UCSD-AML1 (cell line): ENCODE data around the gene MVB12B.
"Not testable (repeated sequence)": the region's sequence is repeated elsewhere in the genome, so short reads cannot be mapped to it uniquely, and the experiment has no call there.

Experiments
- DNase-seq: peaks from one replicate; lab custom pipeline; 2025; ENCODE audit not compliant: unreplicated experiment; lab: John Stamatoyannopoulos, UW

Gene MVB12B

DNA sequence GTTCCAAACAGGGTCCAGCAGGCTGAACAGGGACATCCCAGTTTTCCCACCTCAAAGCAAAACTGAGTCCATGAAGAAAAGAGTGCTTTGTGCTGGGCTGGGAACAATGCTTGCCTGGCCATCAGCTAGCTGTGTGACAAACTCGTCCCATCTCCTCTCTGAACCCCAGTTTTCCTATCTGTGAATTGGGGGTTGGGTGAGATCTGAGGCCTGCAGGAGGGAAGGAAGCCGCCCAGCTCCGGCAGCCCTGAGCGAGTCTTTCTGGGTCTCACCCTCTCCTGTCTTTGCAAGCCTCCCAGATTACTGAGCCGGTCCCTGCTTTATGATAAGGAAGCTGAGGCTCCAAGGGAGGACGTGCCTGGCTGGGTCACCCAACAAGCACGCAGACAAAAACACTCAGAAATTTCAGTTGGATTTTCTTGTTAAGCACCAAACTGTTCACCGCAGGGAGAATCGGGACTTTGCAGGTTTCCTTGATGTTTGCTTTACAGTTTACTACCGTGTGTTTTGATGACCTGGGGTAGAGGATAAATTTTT is 204.5 kb downstream of the MVB12B start:
- no peak for DNase-seq

DNA sequence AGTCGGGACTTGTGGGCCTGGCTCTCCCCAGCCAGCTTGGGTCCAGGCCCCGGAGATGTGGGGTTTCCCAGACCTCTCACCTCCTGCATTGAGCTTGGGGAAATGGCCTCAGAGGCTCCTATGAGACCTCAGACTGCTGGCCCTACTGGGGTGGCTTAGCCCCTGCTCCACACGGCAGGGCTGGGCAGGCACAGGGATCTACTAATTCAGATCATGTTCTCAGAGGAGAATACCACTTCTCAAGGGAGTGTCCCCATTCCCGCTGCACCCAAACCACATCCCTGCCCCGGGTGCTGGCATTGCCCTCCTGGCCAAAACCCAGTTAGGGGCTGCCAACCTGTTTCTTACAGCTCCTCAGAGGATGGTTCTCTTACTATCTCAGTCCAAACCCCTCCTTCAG is 205.0 kb downstream of the MVB12B start:
- DNase-seq: no peak

DNA sequence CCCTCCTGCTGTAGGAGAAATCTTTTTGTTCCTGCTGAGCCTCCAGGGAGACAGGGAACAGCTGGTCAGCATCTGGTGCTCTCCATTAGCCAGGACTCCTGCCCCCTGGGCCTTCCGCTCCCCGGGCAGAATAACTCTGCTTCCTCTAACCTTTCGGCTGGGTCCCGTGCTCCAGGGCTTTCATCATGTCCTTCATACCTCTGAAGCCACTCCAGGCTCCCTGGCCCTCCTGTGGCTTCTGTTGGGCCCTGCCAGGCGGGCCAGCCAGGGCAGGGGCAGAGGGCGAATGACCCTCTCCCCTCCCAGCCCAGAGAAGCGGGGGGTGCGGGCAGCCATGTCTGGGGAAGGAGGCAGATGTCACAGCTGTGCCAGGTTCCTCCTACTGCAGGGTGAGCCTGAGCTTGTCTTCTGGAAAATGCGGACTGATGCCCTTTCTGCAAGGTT is 205.4 kb downstream of the MVB12B start:
- DNase-seq: no peak

DNA sequence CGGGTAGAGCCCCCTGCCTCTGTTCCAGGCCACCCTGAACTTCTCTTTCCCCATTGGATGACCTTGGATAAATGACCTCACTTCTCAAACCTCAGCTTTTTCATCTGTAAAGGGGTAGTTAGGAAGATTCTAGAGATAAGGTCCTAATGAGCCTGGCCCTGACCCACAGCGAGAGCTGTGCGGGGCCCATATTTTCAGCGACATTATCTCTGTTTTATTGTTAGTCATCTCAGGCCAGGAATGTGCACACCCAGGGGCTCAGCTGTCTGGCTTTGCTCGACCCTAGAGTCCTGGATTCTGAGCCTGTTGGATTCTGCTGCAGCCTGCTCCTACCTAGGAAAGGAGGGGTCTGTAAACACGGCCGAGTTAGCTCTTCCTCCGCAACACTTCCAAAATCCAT is 205.9 kb downstream of the MVB12B start:
- no peak for DNase-seq

DNA sequence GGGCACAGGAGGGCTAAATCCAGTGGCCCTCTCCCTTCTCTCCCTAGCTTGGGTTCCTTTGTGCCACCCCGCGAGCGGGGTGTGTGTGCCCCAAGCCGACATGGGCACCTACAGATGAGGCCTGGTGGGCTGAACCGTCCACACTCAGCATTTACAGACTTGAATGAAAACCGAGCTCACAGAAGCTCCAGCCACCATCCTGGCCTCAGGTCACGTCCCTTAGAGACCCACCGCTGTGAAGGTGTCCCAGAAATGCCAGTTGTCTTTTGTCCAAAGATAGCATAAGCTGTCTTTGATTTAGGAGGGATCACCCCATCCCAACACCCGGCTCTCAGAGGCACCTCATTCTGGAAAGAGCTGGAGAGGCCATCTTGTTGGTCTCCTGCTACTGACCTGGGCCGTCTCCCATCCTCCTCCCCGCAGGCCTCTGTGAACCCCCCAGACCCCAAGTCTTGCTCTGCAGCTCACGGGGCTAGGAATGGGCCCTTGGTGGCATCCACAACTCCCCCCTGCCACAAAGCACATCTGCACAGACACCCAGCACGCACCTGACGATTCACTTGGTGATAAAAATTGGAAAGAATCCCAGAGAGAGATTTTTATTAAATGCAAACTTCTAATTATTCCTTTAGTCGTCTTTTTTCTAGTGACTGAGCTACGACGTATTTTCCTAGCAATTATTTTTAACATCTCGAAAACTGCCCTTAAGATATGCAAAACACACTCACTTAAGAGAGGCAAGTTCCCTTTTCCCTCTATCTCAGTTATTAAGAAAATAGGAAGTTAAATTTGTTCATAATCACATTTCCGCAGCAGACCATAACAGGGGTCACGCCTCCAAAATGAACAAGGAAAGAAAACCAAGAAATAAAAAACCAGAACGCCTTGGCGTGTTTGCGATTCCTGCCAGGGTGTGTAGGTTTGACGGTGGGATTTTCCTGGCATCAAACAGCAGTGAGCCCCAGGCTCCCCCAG is 206.6 kb downstream of the MVB12B start:
- DNase-seq: no peak

DNA sequence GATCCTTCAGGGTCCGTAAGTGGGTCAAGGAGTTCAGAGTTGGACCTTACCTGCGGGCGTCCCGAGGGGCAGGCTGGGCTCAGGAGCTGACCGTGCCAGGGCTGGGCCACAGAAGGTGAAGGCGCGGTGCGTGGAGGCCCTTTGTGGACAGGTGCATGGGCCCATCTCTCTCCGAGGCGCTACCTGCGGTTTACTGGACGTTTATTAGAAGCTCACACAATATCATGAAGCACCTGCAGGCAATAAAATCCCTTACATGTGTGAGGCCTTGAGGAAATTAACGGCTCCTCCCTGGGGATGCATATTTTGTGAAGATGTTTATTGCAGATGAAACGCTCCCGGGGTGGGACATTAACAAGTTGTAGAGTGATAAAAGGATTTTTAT is 207.3 kb downstream of the MVB12B start:
- no peak for DNase-seq

DNA sequence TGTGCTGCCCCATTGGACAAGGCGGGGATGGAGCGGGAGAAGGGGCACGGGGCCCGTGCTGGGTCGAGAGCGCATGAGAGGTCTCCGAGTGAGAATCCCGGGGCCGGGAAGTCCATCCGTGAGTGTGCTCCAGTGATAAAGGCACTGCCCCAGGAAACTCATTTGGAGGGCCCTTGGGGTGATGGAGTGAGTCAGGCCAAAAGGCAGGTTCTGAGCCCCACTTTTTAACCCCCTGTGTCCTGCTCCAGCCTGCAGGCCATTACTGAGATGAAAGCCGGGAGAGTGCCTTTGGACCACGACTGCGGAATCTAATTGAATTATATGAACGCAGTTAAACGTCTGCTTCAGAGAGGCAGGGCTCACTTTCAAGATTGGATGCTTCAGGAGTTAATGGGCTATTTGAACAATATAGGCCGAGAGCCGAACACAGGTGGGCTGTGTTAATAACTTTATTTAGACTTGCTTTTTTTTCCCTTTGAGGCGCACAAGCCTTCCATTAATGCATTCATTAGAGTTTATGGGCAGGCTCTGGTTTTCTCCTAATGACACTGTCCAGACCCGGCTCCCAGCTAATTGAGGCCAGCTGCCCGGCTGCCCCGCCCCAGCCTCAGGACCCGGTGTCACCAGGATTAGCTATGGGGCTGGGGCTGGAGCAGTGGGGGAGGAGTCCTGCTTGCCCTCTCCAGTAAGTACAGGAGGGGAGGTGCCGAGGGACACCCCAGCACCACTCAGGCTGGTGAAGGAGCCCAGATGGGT is 208.0 kb downstream of the MVB12B start:
- no peak for DNase-seq

DNA sequence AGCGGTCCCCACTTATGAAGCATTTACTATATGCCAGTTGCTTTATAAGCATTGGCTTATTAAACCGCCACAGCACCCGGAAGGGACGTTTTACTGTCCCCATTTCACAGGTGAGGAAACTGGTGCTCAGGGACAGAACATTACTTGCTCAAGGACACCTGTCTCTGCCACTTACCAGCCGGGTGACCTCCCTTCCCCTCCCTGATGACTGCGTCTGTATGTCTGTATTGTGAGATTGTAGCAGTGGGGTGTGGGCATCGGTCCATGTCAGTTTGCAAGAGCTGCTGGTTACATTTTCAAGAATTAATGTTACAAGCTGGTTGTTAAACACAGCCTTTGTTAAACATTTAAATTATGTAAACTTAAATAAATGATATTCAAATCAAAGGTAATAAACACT is 209.5 kb downstream of the MVB12B start:
- no peak for DNase-seq

DNA sequence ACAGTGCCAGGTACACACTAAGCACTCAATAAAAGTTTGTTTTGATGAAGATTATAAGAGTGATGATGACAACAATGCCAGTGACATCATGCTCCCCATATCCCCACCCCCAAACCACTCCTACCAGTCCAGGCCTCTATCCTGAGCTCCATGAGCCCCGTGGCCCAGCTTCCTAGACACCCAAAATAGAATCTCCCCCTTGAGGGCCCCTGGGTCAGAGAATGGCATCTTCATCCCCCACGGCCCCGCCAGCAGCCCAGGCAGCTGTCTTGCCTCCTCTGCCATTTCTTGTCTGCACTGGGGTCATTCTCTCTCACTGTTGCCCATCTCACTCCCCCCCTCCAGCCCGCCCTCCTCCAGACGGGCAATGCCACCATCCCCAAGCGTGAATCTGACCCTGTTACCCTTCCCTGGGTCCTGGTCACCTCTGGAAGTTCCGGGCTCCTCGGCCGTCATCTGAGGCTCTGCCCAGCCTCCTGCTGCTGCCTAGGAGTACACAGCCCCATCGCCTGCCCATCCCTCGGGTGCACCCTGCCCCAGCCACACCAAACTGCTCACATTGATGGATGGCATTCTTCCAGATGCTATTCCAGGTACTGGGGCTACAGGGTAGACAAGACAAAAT is 210.3 kb downstream of the MVB12B start:
- no peak for DNase-seq

DNA sequence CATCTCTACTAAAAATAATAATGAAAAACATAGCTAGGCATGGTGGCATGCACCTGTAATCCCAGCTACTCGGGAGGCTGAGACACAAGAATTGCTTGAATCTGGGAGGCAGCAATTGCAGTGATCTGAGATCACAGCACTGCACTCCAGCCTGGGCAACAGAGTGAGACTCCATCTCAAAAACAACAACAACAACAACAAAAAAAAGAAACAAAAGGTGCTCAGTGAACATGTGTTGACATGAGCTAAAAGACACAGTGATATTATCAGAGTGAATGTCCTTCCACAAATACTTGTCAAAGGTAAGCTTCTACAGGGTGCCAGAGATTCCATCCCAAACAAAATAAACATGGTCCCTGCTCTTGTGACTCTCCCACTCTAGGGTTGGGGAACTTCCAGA is 211.9 kb downstream of the MVB12B start:
- DNase-seq: no peak

DNA sequence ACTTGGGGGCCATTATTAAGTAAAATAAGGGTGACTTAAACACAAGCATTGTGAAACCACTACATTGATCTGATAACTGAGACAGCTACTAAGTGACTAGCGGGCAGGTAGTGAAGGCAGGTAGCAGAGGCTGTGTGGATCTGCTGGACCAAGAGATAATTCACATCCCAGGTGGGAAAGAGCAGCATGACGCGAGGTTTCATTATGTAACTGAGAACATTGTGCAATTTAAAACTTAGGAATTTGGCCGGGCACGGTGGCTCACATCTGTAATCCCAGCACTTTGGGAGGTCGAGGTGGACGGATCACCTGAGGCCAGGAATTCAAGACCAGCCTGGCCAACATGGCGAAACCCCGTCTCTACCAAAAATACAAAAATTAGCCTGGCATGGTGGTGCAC is 213.8 kb downstream of the MVB12B start:
- not testable (repeated sequence) for DNase-seq

DNA sequence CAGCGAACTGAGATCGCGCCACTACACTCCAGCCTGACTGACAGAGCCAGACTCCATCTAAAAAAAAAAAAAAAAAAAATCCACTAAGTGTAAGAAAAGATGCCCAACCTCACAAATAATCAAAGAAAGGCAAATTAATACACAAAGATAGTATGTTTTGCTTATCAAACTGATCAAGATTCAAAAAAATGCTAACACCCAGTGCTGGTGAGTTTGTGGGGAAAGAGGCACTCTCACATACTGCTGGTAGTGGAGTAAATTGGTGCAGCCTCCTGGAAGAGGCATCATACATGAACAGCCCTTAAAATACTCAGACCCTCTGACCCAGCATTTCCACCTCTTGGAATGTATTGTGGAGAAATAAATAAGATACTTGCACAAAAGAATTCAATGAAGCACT is 216.9 kb downstream of the MVB12B start:
- no peak for DNase-seq

DNA sequence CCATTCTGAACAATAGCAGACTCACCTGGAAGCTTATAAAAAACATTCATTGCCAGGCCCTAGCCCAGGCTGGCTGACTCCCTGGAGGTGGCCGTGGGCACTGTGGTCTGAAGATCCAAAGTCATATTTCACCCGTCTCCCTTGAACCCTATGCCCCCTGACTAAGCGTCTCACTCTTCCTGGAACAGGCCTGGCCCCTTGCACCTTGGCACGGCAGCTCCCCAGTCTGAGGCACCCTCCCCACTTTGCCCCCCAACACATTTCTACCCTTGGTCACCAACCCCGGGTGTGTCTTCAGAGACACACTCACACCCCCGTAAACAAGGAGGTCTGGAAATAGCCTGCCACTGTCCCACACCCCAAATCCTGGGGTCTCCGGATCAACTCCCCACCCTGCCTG is 218.5 kb downstream of the MVB12B start:
- DNase-seq: no peak

DNA sequence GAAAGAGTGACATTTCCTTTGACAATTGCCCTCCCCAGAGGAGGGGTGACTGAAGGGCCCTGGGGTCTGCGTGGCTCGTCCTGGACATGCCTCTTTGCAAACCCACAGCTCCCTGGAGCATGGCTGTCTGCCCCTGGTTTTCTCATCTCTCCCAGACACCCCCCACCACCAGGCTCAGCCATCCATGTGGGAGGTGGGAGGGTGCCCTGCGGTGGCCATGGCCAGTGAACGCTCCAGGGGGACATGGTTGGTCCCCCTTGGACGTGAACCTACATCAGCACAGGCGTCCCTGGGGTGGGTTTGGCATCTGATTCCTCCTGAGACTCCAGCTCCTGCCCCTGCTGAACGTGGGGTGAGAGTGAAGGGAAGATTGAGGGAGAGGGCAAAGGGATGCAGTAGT is 219.4 kb downstream of the MVB12B start:
- DNase-seq: no peak

DNA sequence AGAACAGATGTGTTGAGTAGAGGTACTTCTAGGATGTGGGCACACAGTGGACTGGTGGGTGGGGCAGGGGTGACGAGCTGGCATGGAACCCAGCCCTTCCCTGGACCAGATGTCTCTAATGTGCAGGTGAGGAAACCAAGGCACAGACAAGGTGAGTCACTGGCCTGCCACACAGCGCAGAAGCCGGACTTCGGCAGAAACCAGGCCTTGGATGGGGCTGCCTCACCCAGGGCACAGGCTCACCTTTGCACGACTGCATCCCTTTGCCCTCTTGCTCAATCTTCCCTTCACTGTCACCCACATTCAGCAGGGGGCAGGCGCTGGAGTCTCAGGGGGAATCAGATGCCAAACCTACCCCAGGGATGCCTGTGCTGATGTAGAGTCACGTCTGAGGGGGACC is 221.7 kb downstream of the MVB12B start:
- no peak for DNase-seq

DNA sequence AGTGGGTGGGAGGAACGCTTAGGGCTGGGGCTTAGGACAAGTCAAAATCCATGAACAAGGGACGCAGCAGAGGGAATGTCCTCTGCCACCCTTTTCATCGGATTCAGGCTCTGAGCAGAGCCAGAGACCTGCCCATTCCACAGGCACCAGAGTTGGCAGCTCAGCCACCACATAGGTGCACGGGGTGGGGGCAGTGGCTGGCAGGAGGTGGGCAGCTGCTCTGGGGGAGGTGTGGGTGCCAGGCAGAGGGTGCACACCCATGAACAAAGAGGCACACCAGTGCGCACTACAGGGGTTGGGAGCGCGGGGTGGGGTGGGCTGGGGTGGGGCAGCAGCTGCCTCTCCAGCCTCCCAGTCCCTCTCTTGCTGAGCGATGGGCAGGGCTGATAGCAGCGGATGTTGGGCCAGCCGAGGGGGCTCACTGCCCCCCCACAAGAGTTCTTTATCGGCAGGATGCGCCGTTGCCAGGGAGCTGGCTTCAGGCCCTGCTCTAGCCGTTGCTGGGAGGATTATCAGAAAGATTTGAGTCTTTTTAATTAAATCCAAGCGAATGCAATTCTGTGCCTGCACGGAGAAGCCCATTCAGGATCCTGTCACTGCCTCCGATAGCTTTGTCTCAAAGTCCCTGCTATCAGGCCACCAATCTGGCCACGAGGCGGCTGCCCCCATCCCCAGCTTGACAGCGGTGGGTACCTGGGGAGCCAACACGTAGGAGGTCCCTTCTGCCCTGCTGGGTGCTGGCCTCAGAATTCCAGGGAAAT is 222.8 kb downstream of the MVB12B start:
- DNase-seq: no peak

DNA sequence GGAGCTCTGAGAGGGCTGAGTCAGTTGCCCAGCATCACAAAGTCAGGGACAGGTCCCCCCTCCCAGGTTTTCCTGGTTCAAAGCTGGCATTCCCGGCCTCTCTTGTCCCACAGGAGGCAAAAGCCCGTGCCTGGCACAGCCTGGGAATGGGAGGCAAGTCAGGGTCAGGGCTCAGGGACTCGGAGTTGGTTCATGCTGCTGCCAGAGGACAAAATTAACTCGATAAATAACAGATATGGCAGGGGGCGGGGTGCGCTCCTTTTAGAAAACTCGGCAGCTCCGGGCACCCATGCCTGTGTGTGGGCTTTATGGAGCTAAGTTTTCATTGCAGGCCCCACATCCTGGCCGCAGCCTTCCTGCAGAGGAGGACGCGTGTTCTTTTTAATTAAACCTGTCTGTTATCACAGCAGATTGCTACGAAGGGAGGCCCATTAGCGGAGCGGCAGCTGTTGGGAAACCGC is 224.3 kb downstream of the MVB12B start:
- no peak for DNase-seq

DNA sequence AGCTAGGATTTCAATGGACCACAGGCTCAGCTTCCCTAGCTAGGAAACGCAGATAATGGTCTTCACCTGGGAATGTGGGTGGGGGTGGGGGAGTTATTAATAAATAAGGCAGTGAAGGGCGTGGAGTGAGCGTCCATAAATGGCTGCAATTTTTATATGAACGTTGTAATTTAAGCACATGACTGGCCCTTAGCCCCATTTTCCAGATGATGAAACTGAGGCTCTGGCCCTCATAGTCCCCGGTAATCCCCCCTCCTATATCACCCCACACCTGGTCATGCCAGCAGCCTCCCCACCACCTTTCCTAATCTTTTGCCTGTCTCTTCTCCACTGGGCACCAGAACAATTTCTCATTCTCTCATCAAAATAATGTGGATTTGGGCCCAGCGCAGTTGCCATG is 225.2 kb downstream of the MVB12B start:
- DNase-seq: no peak

DNA sequence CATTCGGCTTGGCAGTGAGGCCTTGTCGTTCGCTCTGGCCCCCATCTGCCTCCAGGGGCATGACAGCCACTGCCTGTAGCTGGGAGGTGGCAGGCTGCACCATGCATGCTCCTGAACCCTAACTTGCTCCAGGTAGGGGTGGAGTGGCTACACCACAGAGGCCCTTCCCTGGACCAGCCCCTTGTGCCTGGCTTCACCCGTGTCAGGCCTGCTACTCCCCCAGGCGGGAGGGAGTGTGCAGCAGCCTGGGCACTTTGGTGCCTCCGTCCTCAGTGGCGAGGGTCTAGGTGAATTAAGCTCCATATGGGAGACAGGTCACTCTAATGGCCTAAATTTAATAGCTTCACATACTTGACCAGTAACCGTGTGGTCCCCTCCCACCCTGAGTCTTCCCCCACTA is 227.7 kb downstream of the MVB12B start:
- no peak for DNase-seq

DNA sequence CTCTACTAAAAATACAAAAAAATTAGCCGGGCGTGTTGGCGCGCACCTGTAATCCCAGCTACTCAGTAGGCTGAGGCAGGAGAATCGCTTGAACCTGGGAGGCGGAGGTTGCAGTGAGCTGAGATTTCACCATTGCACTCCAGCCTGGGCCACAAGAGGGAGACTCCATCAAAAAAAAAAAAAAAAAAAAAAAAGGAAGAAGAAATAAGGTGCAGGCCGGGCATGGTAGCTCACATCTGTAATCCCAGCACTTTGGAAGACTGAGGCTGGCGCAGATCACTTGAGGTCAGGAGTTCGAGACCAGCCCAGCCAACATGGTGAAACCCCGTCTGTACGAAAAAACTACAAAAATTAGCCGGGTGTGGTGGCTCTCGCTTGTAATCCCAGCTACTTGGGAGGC is 228.8 kb downstream of the MVB12B start:
- not testable (repeated sequence) for DNase-seq
